ENCODE measurements around the gene PAIP2. TPM values are rescaled to one million over a fixed set of nuclear protein-coding genes. Genes with fewer than 3 reads are reported as not detected.

Gene PAIP2
- total RNA-seq, 1 experiment from 2014 or later, result 108 TPM

DNA sequence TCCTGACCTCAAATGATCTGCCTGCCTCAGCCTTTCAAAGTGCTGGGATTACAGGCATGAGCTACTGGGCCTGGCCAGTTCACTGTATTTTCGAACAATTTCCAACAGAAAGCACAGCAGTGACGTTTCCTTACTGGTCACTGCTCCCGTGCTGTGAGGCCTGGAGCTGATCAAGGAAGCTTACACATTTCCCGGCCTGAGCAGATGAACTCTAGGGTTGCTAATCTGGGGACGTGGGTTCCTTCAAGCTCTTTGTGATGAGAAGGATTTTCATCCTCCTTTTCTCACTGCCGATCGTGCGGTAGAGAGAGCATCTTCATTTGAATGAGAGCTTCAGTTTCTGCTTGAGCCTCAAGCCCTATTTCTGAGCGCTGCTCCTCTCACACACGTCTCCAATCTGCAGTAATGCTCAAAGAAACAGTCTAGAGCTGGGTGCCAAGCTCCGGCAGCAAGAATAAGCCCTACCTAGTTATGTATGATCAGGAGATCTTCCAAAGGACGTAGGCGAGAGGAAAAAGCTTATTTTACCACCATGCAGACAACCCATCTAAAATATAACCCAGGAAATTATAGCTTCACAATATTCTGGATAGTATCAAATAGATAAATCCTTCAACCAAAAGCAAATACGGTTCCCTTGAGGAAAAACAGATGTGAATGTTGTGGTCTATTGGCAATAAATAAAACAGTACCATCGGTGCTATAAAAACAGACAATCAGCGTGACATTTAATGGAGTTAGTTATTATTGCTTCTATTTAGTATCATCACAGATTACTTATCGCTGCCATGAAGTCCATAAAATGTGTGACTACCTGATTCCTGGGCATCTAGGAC is 69.6 kb downstream of the PAIP2 start:
- Histone ChIP-seq H4K20me1 (ENCODE audit: insufficient read depth) (no peaks in the 10 kb centered on the region), H3K27ac (ENCODE audit: low read depth, low read length) (no peak overlapping the region), H3K4me3 (replicated peaks in 1 of 2; ENCODE audit: low read depth in 1 of 2, low read length in 2 of 2) (no peak overlapping the region), H3K27me3 (ENCODE audit: insufficient read depth, low read length) (no peaks in the 10 kb centered on the region), H3K9me3 (ENCODE audit: control insufficient read depth in 1 of 2, insufficient read depth in 1 of 2, low read depth in 1 of 2, low read length in 2 of 2) (no peaks in the 10 kb centered on the region), H3K9me2 (ENCODE audit: insufficient read depth) (no peaks in the 10 kb centered on the region), H2AFZ (ENCODE audit: low read depth, low read length, poor library complexity, severe bottlenecking) (no peak overlapping the region), H3K4me2 (ENCODE audit: low read length) (no peak overlapping the region), H3K36me3 (ENCODE audit: control insufficient read depth in 1 of 2, insufficient read depth in 2 of 2, low read length in 2 of 2) (no peaks in the 10 kb centered on the region), H3K79me2 (ENCODE audit: insufficient read depth, low read length) (no peaks in the 10 kb centered on the region), H3K9ac (ENCODE audit: low read length) (no peak overlapping the region), H3K4me1 (ENCODE audit: control insufficient read depth in 1 of 2, insufficient read depth in 2 of 2, low read length in 2 of 2) (no peaks in the 10 kb centered on the region)
- TF ChIP-seq YY1 (IDR thresholded peaks at IDR 0.05; ENCODE audit: extremely low read depth, insufficient replicate concordance, low read depth, low read length) (no peak), EZH2 (IDR thresholded peaks at IDR 0.05) (no peak), EGR1 (IDR thresholded peaks at IDR 0.05; ENCODE audit: low read depth) (no peak), SIN3A (IDR thresholded peaks at IDR 0.05; ENCODE audit: low read depth) (no peak), RAD21 (IDR thresholded peaks at IDR 0.05; ENCODE audit: low read depth) (no peak), EZH2phosphoT487 (IDR thresholded peaks at IDR 0.05; ENCODE audit: borderline replicate concordance) (no peak), SRF (IDR thresholded peaks at IDR 0.05; ENCODE audit: low read depth) (no peak), TCF7L2 (IDR thresholded peaks at IDR 0.05; ENCODE audit: borderline replicate concordance, extremely low read depth, insufficient read depth, insufficient read length) (no peak), ZFX (IDR thresholded peaks at IDR 0.05) (no peak; the same call in 1 of the 2 replicates), POLR2AphosphoS5 (IDR thresholded peaks at IDR 0.05; ENCODE audit: low read depth, low read length) (no peak), ZBTB33 (IDR thresholded peaks at IDR 0.05; ENCODE audit: extremely low read depth, insufficient replicate concordance, low read length) (no peak), FOSL1 (IDR thresholded peaks at IDR 0.05; ENCODE audit: low read depth) (no peak), CEBPB (IDR thresholded peaks at IDR 0.05; ENCODE audit: low read depth) (no peak), JUND (IDR thresholded peaks at IDR 0.05) (no peak), MAX (IDR thresholded peaks at IDR 0.05) (no peak), ZNF274 (IDR thresholded peaks at IDR 0.05; ENCODE audit: low read depth, low read length) (no peak), CBX3 (IDR thresholded peaks at IDR 0.05; ENCODE audit: low read depth) (no peak), SP1 (IDR thresholded peaks at IDR 0.05; ENCODE audit: low read depth) (no peak)
- no TSS peak for BruUV-seq (replicated peaks)
- RAD21 ChIA-PET (ENCODE audit: low non-redundant PET in 1 of 2, low total read pairs in 2 of 2, uncharacterized antibody in 2 of 2, unreplicated experiment in 2 of 2), result no interaction called here
- DNase-seq (ENCODE audit: low read depth, low spot score), result no peak
- POLR2A ChIA-PET, result no interaction called here
- no peak for ATAC-seq
- intact Hi-C loops (cut with micrococcal nuclease), result no loop called here
- CTCF ChIA-PET, result interaction anchor here (2.5 kb wide), 1 partner anchor 11 kb away, joined by 7 read pairs; no protein-coding TSS in a partner anchor

All from HCT116 (cell line).